HG02571 (cell line): ENCODE measurements around the gene ADAMTSL3.
"Not testable (repeated sequence)": the region's sequence is repeated elsewhere in the genome, so short reads cannot be mapped to it uniquely, and the experiment has no call there.

Experiments
- ATAC-seq: cut with Tn5 transposase; IDR thresholded peaks from one replicate; pipeline ENCODE4 v1.9.1; 2021; ENCODE audit warnings: mild to moderate bottlenecking, moderate library complexity; ENCODE audit not compliant: unreplicated experiment

ADAMTSL3 gene

DNA sequence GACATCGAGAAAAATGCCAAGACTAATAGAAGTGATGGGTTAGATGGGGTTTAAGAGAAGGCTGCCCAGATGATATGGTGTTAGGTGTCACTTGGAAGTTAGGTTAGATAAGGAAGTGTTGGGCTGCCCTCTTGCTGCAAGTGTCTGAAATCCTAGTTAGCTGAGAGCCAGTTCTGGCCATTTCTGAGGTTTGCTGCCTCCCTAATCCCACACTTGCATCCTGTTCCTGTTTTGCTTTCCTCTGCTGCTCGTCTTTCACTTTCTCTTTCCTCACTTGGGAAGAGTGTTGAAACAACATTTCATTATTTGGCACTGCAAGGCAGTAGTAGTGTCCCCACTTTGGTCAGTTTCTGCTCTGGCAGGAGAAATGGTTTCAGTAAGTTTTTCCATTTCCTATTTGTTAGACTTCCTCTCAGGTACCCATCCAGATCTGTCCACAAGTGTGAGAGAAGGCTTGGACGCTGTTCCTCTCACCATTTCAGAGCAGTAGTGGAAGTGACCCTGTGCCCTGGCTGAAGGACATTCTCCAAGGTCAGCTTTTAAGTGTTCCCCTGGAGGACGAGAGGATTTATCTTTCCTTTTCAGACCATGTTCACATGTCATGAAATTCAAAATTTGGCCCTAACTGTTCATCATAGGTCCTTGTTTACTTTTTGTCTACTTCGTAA, 93.3 kb downstream of the ADAMTSL3 start:
- ATAC-seq: no peak

DNA sequence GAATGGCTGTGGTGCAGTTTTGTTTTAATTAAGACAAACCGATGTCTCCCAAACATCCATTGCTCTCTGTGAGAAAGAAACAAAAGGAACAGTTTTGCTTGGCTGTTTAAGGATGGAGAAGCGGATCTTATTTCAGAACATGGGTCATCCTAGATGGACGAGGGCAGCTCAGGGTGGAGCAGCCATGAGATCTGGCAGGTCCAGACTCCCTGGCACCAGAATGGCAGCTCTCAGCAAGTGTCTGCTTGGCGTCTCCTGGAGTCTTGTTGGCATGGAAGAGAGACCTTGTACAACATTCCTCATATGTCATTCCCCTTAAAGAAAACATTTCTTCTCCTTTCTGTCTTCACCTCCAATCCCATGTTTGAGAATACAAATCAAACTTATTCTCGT, 93.8 kb downstream of the ADAMTSL3 start:
- no peak for ATAC-seq

DNA sequence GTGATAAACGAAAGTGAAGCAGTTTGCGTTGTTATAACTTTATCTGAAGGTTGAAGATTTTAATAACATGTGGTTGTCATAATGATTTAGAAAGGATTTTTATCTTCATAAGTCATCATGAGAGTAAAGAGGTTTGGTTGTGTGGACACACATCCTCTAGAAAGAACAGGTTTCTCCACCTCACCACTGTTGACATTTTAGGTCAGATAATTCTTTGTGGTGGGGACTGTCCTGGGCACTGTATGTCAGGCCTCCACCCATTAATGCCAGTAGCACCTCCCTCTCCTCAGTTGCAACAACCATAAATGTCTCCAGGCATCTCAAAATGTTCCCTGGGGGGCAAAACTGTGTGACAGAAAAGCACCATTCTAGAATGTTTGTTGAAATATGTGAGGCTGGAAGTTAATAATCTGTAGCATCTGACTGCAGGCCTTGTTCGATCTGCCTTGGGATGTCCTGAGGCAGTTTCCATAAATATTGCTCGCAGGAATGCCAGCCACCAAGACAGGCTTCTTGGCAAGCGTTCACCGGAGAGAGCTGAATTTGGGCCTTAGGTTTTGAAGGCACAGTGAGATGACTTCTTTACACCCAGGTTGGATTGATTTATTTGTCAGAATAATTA, 100.1 kb downstream of the ADAMTSL3 start:
- no peak for ATAC-seq

DNA sequence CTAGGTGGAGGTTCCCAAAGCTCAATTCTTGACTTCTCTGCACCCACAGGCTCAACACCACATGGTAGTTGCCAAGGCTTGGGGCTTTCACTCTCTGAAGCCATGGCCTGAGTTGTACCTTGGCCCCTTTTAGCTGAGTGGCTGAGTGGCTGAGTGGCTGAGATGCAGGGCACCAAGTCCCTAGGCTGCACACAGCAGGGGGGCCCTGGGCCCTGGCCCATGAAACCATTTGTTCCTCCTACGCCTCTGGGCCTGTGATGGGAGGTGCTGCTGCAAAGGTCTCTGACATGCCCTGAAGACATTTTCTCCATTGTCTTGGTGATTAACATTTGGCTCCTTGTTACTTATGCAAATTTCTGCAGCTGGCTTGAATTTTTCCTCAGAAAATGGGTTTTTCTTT, 103.4 kb downstream of the ADAMTSL3 start:
- not testable (repeated sequence) for ATAC-seq

DNA sequence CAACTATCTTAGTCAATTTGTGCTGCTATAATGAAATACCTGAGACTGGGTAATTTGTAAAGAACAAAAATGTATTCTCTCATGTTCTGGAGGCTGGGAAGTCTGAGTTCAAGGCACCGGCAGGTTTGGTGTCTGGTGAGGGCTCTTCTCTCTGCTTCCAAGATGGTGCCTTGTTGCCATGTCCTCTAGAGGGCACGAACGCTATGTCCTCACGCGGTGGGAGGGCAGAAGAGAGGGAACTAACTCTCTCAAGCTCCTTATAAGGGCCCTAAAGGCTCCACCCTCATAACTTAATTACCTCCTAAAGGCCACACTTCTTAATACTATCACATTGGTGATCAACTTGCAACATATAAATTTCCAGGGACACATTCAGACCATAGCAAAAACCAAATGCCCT, 108.4 kb downstream of the ADAMTSL3 start:
- ATAC-seq: no peak

DNA sequence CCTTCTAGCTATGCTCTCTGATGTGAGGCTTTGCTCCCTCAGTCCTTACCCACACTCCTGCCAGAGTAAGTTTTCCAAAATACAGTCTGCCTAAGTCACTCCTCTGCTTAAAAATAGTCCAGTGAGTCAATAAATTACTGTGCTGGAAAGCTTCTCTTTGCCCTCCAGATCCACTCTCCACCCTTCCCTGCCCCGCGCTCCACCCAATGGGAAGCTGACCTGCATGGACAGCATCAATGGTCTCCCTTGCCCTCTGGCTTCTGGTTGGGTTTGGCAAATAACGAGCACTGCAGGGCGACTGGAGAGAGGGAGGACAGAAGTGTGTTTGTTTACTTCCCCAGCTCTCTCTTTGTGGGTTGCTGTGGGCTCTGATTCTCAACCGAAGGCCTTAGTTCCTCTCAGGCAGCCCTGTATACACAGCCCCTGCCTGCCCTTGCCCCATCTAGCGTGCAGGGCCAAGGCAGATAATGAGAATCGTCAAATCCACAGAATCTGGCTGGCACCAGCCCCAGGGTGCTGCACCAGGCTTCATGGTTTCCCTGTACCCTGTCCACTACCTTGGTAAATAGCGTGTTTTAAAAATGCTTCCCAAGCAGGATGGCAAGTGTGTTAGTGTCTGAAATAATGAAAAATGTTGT, 110.4 kb downstream of the ADAMTSL3 start:
- ATAC-seq: no peak

DNA sequence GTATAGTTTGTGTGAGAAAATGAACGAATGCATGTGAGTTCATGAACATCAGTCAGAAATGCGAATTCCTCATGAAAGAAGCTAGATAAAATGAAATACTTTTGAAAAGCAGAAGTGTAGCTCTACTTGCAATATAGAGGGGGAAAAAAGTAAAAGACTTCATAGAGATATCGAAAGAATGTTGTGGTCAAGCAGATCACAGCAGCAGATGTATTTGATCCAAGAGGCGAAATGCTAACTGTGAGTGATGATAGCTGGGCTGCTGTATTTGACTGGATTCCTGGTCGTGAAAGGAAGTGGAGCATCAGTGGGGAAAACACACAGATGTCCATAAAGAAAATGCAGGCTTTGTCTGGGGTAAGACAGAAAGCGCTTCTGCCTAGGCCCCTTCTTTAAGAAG, 112.4 kb downstream of the ADAMTSL3 start:
- ATAC-seq: no peak

DNA sequence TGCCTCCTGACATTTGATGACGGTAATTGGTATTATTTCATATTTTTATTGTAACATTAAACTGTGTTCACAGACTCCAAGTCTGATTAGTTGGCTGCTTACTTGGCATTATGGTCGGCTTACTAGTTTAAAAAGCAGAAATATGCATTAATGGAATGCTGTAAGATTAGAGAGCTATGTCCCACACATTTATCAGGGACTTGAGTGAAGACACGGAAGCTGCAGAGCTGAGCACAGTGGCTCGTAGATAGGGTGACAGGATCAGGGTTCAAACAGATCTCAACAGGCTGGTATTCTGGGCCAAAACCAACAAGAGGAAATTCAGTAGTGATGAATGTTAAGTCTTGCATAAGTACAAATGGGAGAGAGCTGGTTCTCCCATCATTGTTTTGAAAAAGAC, 113.8 kb downstream of the ADAMTSL3 start:
- ATAC-seq: no peak

DNA sequence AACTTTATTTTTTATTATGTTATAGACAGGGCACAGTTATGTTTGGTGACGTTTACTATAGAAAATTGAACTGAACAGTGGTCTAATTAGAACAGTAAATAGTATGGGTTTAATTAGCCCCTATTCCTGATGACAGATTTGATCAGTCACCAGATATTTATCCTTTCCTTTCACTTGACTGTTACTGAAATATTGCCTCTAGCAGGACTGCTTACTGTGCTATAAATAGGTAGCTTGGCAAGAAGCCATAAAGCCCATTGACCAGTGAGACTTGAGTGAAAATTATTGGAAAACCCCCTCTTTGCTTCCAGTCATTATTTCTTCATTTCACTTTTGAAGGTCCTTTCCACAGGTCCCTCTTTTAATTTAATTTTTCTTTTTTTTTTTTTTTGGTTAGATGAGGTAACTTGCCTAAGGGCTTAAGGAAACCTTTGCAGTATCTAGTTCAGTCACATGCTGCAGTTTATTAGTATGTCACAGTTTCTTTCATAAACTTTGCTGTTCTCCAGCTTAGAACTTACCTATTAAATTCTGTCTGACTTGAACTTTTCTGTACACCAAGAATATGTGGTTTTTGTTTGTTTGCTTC, 115.6 kb downstream of the ADAMTSL3 start:
- no peak for ATAC-seq

DNA sequence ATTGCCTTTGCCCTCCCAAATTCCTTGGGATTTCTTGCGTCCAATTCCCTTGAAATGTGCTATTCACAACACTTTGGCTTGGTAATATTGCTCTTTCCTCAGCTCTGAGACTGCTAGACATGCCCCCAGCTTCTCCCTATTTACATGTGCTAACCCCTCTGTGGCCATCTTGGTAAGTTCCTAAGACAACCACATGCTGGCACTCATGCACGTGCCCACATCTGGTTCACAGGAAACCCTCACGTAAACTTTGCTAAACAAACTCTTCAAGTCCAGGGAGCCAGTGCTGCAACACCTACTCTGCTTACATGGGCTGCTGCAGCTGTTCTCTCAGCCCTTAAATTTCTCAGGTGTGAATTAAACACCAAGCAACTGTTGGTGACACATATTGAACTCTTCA, 121.8 kb downstream of the ADAMTSL3 start:
- ATAC-seq: no peak

DNA sequence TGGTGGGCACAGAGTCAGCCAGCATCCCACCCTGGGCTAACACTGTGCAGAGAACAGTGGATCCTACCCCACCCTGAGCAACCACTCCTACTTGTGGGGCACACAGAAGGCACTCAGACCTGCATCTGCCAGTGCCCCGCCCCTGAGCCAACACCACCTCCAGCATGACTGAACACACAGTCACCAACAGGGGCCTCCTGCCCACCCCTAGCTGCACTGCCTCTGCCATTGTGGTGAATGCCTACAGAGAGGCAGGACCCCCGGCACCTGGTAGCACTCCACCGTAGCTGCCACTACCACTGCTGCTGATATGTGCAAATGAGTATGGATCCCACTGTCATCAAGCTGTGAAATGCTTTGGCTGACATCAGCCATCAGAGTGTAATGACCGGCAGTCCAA, 123.1 kb downstream of the ADAMTSL3 start:
- ATAC-seq: no peak

DNA sequence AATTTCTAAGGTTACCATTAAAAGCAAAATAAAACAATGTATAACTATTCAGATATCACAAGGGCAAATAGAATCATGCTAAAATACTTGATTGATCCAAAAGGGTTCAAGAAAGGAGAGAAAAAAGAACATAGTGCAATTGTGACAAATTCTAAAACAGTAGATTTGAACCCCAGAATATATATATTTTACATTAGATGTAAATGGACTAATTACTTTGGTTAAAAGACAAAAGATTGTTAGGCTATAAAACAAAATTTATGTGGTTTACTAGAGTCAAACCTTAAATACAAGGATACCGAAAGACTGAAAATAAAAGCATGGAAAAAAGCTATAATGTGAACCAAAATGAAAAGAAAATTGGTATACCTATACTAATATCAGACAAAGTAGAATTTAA, 129.3 kb downstream of the ADAMTSL3 start:
- ATAC-seq: no peak

DNA sequence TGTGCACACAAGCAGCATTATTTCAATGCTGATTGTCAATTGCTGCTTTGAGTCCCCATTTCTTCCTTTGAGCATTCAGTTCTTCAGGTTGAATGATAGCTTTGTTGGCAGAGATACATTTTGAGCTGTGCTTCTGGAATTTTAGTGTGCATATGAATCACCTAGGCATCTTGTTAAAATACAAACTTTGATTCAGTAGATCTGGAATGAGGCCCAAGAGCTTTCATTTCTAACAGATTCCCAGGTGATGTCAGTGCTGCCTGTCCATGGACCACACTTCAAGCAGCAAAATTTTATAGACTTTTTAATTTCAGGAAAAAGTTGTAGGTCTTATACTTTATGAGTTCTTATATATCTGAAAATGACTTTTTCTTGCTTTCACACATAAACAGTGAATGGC, 131.1 kb downstream of the ADAMTSL3 start:
- no peak for ATAC-seq

DNA sequence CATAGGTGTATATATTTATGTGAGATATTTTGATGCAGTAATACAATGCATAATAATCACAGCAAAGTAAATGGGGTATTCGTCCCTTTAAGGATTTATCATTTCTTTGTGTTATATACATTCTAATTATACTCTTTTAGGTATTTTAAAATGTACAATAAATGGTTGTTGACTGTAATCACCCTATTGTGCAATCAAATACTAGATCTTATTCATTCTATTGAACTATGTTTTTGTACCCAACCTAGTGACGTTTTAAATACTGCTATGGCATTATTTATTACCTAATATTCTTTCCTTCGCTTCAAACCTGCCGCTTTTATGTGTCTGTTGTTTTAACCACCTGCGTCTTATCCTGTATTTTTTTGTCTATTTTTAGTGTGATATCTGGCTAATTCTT, 132.4 kb downstream of the ADAMTSL3 start:
- ATAC-seq: no peak

DNA sequence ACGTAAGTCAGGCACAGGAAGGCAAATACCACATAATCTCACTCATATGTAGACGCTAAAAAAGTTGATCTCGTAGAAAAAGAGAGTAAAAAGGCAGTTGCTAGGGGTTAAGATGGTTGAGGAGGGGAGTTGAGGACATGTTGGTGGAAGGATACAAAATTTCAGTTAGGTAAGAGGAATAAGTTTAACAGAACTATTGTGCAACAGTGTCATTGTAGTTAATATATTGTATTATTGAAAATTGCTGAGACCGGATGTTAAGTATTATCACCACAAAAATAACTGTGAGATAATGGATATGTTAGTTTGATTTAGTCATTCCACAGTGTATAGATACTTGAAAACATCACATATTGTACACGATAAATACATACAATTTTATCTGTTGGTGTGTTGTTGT, 139.1 kb downstream of the ADAMTSL3 start:
- no peak for ATAC-seq

DNA sequence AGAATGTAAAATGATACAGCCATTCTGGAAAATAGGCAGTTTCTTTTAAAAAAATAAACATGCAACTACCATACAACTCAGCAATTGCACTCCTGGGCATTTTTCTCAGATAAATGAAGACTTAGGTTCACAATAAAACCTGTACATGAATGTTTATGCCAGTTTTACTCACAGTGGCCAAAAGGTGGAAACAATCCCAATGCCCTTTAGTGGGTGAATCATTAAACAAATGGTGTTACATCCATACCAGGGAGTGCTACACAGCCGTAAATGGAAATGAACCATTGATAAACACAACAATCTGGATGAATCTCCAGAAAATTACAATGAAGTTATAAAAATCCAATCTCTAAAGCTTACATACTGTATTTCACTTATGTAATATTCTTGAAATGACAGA, 140.3 kb downstream of the ADAMTSL3 start:
- ATAC-seq: no peak

DNA sequence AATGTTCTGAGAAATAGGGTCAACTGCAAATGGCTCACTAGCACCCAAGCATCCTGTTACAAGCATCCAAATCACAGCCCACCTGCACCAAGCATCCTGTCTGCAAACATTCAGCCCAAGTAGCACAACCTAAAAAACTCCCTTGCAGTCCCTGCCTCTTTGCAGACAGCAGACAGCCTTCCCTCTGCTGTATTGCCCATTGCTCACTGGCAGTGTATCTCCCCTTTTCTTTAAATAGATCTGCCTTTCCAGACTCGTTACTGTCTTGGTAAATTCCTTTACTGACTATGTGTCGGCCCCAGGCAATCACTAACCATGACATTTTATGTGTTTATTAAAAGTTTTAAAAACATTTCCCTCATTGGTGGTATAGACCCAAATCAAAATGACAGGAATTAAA, 155.4 kb downstream of the ADAMTSL3 start:
- ATAC-seq: no peak

DNA sequence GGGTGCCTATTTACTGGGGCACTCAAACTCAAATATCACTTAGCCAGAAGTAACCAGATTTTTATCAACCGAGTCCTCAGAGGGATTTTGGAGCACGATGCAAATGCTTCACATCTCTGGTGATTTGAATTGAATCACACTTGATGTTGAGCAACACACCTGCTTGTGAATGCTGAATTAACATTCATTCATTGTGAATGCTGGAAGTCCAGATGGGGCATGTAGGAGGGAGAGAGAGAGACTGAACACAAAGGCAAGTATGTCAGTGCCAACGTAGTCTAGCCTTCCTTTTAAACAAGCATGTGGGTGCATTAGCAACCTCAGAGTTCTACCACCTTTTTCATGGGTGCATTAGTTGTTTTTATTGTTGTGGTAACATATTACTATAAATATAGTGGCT, 156.2 kb downstream of the ADAMTSL3 start:
- ATAC-seq: no peak

DNA sequence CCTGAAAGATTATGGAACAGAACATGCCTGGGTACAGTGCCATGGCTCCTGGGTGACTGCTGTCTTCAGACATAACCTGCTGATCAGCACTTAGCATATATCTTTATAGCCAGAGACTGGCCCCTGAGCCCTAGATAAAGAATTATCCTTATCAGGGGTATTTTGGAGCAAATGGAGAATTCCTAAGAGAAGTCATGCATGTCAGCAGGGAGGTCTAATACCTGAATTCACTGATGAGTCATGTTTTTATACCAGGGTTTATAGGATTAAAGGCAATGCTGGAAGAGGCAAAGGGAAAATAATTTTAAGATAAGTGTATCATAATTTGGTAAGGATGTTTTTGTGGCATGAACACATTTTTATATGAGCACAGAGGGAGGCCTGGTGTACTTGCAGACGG, 159.8 kb downstream of the ADAMTSL3 start:
- no peak for ATAC-seq

DNA sequence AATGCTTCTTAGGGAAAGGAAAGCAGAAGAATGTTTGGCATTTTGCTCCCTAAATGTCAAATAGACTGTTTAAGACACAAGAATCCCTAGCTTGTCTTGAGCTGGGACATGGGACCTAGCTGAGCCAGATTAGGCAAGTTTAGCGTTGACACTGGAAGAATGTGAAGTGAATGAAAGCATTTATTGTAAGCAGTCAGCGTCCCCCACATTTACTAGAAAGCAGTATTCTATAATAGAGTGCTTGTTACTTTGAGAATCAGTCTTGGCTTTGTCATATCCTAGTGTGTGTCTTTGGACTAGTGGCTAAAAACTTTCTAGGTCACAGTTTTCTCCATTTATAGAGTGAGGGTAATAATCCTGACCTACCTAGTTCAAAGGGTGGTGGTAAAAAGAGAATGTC, 161.6 kb downstream of the ADAMTSL3 start:
- ATAC-seq: no peak

DNA sequence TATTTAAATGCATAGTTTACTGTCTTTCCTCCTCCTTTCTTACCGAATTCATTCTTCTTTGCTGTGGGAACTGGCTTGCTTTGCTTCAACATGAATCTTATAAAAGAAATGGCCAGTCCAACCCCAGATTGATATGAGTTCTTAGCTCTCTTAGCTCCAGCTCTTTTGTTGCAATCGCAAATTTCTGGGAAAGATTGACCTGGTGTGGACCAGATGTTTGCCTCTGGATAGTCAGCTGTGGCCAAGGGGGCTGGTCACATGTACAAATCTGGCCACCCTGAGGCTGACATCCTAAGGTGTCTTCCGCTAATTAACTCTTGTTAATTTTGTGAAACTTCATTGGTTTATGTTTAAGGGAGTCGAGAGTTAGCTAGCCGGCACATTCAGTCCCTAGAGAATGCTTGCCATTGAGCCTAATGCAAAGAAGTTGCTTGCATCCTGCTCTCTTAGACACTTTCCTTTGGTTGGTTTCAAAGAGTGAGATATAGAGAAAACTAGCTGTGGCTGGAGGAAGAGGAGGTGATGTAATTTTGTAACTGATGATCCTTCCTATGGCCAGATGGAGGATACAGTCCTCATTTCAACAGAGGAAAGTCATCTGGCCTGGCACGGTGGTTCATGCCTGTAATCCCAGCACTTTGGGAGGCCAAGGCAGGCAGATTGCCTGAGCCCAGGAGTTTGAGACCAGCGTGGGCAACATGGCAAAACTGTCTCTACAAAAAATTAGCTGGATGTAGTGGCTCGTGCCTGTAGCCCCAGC, 162.4 kb downstream of the ADAMTSL3 start:
- ATAC-seq: no peak
